ENCODE data around the gene A2M.

The A2M gene

GRCh38 chr12:9120487-9121184, 4.9 kb upstream of the A2M start:
- no peak for DNase-seq

GRCh38 chr12:9118158-9118557, 2.4 kb upstream of the A2M start:
- no peak for DNase-seq

GRCh38 chr12:9114946-9115345, 773 bp downstream of the A2M start:
- no peak for DNase-seq

- DNase-seq: no peak
Observed at GRCh38 chr12:9113987-9114309, 1.8 kb downstream of the A2M start.

- no peak for DNase-seq
Observed at GRCh38 chr12:9113296-9113986, 2.3 kb downstream of the A2M start.

GRCh38 chr12:9112076-9112853, 3.5 kb downstream of the A2M start:
- DNase-seq: no peak

- no peak for DNase-seq
Observed at GRCh38 chr12:9111525-9111924, 4.2 kb downstream of the A2M start.

- DNase-seq: no peak
Observed at GRCh38 chr12:9109737-9110491, 5.8 kb downstream of the A2M start.

- DNase-seq: no peak
Observed at GRCh38 chr12:9109213-9109522, 6.6 kb downstream of the A2M start.

GRCh38 chr12:9108504-9109212, 7.1 kb downstream of the A2M start:
- DNase-seq: no peak

GRCh38 chr12:9107542-9107873, 8.2 kb downstream of the A2M start:
- DNase-seq: no peak

GRCh38 chr12:9106610-9107541, 8.8 kb downstream of the A2M start:
- DNase-seq: no peak

- DNase-seq: no peak
Observed at GRCh38 chr12:9106067-9106466, 9.7 kb downstream of the A2M start.

GRCh38 chr12:9104767-9105423, 10.8 kb downstream of the A2M start:
- DNase-seq: no peak

- no peak for DNase-seq
Observed at GRCh38 chr12:9104087-9104486, 11.6 kb downstream of the A2M start.

GRCh38 chr12:9103050-9103849, 12.5 kb downstream of the A2M start:
- no peak for DNase-seq

GRCh38 chr12:9101018-9101687, 14.6 kb downstream of the A2M start:
- DNase-seq: no peak

GRCh38 chr12:9099552-9100190, 16.0 kb downstream of the A2M start:
- DNase-seq: no peak

- DNase-seq: no peak
Observed at GRCh38 chr12:9098463-9099026, 17.2 kb downstream of the A2M start.
